ENCODE data around the gene CNTN4.

Gene CNTN4

DNA sequence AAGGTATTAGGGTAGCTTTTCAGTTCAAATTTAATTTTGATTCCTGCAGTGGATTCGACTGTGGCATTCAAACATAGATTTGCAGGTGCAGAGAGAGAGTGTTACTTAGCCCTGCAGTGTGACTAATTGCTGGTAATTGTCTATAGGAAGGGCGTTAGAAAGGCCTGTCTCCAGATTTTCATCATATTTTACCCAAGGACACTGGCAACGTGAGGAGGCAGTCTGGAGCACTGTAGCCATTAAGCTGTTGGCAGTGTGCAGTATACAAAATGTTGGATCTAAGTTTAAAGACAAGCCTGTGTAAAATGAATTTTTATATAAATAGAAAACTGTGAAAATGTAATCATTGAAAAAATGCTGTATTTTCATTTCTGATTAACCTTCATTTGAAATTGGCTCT is 342.9 kb downstream of the CNTN4 start:
- DNase-seq, result no peak

DNA sequence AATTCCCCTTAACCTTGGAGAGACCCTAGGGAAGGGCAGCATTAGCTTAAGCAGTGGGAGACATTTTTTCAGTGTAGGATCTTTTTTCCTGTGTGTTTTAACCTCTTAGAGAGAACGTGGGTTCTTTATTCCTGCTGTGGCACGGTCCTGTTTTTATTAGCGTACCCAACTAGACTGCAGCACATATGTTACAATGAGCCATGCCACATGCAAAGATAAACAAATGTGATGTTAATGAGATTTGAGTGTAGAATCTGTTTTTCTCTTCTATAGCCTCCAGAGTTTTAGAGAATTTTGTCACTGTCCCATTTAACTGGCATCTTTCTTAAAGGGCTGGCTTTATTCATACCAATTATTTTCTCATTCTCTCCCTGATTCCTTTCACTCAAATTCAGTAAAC is 347.5 kb downstream of the CNTN4 start:
- no peak for DNase-seq

DNA sequence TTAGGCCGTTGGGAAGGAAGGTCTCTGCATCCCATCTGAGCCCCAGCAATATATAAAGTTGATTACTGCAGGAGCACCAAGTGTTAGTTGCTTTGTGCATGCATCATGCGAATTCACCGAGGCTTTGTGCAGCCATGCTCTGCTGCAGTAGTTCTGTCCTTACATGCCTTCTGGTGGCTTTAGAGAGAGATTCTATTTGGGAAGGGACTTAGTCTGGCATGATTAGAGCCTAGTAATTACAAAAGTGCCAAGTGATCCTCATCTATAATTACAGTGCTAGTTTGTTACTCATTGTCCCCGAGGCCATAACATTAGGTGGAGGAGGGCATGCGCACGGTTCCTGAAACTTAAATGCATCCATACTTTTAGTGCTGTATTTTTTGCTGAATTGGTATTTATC is 353.6 kb downstream of the CNTN4 start:
- no peak for DNase-seq

DNA sequence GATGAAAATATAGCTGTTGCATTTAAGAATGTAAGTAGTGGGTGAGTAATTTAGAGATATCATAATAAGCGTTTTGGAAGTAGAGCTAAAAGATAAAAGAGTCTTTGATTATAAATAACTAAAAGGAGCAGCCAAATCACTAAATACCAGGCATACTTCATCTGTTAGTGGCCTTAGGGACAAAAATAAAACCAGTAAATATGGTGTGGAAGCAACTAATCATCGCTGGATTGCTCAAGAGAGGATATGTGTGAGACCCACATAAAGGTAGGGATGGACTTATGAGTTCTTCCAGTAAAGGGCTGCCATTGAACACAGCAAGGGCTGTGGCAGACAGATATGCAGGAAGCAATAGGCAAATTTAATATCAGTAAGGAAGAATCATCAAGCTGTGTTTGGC is 356.2 kb downstream of the CNTN4 start:
- DNase-seq, result no peak

DNA sequence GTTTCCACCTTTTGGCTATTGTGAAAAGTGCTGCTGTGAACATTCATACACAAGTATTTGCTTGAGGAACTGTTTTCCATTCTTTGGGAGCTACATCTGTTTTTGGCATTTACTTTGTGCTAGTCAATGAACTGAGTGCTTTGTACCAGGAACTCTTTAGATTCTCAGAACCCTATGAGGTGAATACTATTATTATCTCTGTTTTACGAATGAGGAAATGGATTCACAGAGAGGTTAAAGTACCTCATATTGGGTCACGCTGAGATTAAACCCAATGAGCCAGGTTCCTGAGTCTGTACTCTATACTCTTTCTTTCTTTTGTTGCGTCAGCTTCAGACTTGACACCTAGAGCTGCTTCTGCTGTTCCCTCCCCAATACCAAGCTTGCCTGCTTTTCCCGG is 358.1 kb downstream of the CNTN4 start:
- DNase-seq, result no peak

DNA sequence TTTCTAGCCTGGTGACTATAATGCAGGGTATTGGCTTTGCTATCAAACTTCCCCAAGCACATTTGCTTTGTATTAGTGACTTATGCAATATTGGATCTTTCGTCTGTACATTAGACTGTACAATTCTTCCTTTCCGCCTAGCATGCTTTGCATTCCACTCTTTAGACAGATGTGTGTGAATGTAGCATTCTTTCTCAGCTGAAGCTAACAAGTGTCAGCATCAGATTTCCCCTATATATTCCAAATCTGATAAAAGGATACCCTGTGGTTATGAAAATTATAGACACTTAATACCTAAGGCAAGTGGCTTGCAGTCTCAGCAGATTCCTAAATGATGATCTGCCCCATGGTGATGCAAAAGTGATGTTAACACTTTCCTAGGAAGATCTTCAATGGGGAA is 360.1 kb downstream of the CNTN4 start:
- no peak for DNase-seq

DNA sequence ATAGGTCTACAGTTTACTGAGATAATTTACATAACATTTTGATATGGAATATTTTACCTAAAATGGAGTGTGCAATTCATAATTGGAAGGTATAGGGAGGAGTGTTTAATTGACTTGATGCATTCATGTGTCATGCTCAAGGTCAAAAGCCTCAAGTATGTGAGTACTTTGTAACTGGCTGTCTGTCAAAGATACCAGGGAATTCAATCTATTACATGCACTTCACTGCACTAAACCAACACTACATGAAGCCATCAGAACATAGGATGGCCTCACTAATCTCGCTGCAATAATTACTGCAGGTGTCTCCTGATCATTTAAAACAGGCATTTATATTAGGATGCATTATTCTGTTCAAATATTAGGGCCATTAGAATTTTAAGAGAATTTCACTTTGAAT is 367.2 kb downstream of the CNTN4 start:
- no peak for DNase-seq

DNA sequence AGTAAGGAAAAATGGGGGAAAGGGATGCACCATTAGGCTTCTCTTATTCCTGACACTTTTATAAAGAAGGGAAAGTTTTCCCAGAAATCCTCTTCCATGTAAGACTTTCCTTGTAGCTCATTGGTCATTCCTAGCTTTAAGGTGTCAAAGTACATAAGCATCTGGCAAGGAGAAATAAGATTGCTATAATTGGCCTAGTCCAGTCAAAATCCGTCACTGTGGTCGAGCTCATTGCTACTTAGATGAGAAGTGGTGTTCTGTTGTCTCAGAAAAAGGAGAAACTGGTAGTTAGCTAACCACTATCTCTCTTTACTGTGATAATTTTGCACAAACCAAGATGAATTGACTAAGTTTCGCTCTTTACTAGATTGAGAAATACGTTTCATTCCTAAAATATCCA is 370.1 kb downstream of the CNTN4 start:
- no peak for DNase-seq

DNA sequence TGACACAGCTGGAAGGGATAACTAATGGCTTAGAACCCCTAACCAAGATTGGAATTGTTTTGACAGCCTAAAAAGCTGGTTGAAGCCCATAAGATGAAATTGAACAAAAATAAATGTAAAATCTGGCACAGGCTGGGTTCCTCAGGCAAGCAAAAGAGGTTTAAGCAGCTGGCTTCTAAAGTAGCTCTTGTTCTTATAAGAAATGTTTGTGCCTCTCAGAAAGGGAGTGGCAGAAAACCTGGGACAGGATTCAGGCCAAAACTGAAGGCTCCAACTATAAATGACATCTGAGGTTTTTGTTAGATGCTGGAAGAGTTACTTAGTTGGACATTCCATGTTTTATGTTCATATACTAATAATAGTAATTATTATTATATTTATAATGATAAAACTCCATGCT is 378.3 kb downstream of the CNTN4 start:
- DNase-seq, result peak; percentile 31

DNA sequence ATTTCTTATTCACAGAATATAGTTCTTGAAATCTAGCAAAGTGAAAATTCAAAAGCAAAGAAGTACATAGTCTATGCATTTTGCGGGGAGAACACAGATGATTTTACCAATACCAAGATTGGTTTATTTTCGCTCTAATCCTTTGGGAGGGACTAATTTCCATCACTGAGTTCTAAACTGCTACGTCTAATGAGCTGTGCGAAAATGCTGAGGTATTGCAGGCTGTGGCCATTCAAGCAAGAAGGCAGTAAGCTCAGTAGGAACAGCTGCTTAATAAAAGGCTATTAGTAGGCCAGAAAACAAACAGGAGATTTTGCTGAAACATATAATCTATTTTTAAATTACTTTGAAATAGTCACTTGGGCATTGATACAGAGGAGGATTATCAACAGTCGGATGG is 379.0 kb downstream of the CNTN4 start:
- DNase-seq, result peak; percentile 1

DNA sequence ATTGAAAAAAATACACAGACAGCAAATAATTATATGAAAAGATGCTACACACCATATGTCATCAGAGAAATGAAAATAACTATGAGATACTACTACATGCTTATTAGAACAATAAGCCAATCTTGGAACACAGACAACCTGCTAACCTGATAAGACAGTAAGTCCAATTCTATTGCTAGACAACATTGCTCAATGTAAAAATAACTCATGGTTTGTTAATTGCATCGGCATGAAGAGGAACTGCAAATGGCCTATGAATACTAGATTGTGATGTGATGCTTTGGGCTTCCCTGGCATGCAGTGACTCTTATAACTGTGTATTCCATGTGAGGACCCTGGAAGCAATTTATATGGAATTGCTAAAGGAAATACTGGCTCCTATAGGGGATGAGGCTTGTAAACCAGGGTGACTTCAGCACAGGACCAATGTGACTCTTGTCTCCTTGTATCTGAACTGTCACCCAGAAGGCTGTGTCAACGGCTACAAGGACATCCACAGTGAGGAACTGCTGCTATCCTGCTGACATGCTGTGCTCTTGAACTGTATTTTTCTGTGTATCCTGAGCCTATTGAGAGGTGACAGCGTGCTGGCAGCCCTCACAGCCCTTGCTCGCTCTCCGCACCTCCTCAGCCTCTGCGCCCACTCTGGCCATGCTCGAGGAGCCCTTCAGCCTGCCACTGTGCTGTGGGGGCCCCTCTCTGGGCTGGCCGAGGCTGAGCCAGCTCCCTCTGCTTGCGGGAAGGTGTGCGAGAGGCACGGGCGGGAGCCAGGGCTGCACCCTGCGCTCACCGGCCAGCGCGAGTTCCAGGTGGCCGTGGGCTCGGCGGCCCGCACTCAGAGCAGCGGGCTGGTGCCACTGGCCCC is 385.7 kb downstream of the CNTN4 start:
- no peak for DNase-seq

DNA sequence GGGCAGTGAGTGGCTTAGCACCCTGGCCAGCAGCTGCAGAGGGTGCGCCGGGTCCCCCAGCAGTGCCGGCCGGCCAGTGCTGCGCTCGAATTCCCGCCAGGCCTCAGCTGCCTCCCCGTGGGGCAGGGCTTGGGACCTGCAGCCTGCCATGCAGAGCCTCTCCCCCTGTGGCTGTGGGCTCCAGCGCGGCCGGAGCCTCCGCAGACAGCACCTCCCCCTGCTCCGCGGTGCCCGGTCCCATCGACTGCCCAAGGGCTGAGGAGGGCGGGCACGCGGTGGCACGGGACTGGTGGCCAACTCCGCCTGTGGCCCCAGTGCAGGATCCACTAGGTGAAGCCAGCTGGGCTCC is 386.3 kb downstream of the CNTN4 start:
- no peak for DNase-seq

DNA sequence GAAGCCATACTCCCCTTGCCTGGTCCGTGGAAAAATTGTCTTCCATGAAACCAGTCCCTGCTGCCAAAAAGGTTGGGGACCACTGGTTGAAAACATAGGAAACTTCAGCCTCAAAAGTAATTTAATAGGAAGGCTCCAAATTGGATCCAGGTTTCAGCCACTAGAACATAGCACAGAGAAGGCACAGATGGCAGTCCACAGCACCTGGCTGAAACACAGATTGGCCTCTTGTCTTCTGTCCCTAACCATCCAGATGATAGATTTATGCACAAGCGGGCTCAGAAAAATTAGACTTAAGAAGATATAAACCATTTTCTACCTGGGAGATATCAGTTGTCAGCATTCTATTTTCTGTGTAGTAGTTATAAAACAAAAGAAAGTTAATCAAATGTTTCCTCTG is 397.1 kb downstream of the CNTN4 start:
- no peak for DNase-seq

DNA sequence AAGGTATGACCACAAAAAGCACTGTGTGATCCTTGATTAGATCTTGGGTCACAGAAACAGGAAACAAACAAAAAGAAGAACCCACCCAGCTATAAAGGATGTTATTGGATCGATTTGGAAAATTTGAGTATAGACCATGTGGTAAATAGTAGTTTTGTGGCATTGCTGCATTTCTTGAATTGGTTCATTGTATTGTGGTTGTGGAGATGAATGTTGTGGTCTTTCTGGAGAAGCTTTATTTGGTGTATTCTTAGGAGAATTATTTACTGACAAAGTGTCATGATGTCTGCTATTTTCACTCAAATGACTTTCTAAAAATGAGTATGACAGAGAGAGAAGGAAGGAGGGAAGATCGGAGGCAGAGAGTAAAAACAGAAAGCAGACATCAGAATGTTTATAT is 406.2 kb downstream of the CNTN4 start:
- no peak for DNase-seq

DNA sequence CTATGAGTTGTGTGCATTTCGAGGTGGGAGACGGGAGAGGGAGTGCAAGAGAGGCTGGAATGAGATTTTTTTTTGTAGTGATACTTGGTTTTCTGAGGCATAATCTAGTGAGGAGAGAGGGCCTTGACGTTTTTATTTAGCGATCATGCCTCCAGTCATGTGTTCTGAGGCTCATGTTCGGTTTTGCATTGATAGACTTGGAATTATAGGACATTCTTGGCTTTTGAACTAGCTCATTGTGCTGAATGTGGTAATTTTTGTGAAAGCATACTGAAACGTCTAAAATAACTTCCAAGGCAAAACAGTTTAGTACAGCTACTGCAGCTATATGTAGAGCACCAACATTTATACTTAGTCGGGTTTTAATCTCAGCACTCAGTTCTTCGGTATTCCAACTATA is 408.1 kb downstream of the CNTN4 start:
- DNase-seq, result no peak

DNA sequence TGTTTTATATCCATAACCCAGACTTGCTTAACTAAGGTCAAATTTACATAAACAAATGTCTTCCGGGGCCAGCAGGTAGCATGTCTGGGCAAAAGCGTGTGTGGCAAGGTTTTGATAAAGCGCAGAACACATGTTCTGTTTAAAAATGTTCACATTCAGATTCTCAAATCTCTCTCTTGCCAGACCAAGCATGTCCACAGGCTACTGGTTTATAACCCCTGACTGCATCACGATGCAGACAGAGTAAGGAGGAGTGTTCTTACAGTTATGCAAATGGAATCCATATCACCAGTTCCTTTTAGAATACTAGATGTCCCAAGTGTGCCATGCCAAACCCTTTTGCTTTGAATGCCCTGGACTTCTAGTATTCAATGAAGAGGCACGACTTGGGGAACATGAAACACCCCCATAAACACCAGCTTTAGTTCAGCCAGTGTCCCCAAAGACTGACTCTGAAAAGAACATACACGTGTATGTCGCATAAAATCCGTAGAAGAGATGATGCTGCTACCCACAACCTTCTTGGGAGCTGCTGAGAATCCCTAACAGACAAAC is 412.0 kb downstream of the CNTN4 start:
- no peak for DNase-seq

DNA sequence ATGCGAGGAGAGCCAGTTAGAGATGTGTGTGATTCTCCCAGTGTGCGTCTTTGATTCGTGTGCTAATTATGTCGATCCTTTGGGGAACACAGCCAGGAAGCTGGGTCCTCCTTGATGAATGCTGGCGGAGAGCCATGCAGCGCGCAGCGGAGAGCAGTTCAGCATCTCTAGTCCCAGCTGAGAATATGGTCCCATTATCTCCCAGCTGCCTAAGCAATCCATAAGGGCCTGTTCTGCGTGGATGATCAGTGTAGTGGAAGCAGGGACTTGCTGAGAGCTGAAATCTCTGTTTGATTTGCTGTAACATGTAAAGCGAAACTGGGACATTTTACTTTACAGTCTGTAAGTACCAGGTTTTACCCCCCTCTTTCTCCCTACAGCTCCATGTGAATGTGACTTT is 412.7 kb downstream of the CNTN4 start:
- peak; percentile 56 for DNase-seq

DNA sequence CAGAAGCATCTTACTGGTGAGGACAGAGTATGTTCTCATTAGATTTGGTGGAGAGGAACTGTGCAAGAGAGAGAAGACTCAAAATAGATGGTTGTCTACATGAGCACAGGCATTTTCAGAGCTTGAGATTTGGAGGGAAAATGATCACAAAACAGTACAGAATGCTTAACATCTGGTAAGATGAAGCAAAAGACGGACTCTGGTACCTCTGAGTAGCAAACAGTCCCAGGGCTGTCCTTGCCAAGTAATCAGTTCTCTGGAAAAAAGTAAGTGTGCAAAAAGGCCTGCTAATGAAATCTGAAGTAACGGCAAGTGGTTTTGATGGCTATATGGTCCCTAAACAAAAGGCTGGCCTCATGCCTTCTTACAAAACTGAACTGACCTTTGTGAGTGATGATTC is 414.2 kb downstream of the CNTN4 start:
- no peak for DNase-seq

DNA sequence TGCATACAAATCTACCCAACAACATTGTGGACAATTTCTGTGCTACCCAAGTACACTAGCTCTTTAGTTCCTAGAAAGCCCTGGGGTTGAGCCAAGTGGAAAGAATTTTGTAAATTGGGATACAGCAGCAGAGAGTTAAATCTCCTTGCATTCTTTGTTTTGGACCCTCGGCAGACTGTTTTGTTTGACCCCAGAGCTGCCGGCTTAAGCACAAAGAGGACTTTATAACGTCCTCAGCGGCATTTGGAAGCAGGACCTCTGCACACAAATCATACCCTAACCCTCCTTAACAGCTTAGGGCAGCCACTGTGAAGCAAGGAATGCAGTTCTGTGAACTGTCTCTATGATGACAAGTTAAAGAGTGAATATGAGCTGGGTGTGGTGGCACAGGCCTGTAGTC is 415.3 kb downstream of the CNTN4 start:
- no peak for DNase-seq

DNA sequence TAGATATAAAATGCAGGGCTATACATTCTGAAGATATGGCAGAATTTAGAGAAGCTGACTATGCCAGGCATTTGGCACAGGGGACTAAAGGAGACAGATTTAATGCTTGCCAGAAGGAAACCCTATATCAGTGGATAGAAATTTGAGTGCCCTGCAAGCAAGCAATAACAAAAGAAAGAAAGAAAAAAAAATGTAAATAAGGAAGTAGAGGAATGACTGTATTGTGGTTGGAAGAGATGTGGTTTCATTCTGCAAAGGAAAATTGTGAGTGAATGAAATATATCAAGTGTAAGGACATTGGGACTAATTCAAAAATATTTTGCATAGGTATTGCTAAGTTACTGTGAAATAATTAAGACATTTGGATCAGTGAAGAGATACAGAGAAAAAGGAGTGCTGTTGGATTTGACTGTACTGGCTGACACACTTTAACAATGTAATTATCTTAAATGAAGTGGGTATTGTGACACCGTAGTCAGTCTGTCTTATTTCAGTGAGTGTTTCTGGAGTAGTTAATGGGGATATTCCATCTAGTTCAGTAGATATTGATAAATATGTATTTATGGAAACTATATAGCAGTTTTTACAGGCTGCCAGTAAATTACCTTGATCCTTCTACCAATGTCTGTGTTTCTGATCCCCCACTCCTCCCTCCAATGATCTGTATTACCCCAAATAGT is 418.2 kb downstream of the CNTN4 start:
- DNase-seq, result no peak

DNA sequence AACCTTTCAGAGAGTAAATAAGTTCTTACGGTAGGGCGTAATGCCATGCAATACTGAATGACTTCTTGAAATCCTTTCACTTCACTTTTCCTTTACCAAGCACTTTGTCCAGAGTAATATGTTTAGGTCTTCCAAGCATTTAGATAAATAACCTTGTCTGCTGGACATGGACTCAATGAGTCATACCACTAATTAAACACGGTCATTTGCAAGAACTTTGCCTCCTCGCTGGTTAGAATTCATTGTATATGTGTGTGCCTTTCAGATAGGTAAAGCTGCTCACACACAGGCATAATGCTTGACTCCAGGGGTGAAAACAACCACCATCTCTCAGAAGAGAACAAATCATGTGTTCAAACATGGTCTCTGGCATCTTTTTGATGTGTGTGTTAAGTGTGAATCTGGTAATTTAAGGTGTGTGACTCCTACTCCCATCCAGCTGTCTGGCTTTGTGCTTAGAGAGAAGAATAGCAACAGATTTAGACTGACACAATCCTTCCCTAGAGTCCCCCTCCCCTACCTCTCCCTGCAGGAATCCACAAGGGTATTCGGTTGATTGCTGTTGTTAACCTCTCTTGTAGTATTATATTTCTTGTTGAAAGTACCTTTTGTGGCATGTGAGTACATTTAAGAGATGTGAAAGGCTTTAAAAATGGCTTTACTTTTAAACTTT is 419.0 kb downstream of the CNTN4 start:
- no peak for DNase-seq

DNA sequence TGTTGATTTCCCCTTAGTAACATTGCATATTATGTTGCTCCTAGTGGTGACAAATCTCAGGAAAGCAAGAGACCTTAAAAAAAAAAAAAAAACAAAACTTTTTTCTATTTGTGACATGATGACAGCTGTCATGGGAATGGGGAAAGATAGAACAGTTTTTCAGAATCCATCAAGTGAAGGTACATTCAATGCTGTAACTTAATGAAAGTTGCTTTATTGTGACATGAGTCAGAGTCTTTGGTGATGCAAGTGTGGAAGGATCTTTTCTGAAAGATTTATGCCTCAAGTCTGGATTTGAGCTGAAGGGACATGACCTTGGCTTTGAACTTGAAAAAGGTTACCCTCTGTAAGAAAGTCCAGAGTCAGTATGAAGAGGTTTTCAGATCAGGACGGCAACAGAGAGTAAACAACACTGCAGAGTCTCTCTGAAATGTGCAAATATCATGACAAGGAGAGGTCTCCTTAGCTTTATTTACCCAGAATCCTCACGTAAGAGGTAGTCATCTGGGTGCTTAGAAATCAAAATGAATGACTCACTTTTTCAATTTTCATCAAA is 424.7 kb downstream of the CNTN4 start:
- DNase-seq, result no peak

DNA sequence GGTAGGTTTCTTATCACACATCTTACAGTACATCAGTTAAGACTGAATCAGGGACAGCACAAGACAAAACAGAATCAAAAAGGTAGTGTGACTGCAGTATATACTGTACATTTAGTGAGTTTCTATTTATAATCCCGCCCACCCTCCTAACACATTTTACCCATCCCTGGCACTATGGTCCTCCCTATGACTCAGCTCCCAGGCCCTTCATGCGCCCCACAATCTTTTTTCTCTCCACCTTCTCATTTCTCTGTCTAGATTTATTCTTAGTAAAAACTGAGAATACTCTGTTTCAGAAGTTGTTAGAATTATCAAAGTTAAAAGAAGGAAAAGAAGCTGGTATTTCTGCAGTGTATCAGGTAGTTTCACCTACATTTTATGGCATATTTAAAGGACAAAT is 427.3 kb downstream of the CNTN4 start:
- DNase-seq, result no peak

DNA sequence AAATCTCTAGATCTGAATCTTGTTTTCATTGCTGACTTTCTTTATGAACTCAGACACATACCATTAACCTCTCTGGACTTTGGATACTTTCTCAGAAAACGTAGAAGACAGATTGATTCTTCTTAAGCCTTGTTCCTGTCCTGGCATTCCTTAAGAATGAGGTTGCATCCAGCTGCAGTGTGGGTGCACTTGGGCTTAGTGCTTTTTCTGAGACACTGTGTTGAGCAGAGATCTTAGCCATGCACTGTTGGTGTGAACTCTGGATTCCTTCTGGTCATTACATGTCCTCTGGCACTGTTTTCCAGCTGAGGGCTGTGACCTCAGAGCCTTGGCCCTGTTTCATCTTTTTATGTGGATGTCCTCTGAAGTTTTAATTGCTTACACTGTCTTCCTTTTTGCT is 428.3 kb downstream of the CNTN4 start:
- no peak for DNase-seq

Data from DMS79 (cell line).